Adipose tissue (tissue), 3 donors: Measurements from ENCODE around the gene DUOXA1. TPM values are rescaled to one million over a fixed set of nuclear protein-coding genes. Genes with fewer than 3 reads are reported as not detected.
A peak's percentile ranks its signal among the peaks of the same experiment; 100 is the strongest.

Experiments used
- H3K27ac ChIP-seq: one replicate; pipeline ENCODE4 v1.5.1; 2013; ENCODE audit warnings: low read depth, low read length
- WGBS, 3 donors: extraction: QIAGEN DNeasy Blood & Tissue Kit; methylation state at CpG; one replicate each; pipeline ENCODE4 v1.1.7; 2013; 5-methylcytosine and 5-hydroxymethylcytosine counted together
- polyA plus RNA-seq, 3 donors: library from polyadenylated mRNA; stranded (reverse); fragments of 200-250 nt; gene quantifications; one replicate each; pipeline ENCODE4 v1.2.3, GENCODE V29; 2013
- donor health status: healthy with polysubstance abuse.
- donor health status: Bipolar disorder and iron deficiency.
- donor health status: healthy.

DUOXA1 gene, protein sequence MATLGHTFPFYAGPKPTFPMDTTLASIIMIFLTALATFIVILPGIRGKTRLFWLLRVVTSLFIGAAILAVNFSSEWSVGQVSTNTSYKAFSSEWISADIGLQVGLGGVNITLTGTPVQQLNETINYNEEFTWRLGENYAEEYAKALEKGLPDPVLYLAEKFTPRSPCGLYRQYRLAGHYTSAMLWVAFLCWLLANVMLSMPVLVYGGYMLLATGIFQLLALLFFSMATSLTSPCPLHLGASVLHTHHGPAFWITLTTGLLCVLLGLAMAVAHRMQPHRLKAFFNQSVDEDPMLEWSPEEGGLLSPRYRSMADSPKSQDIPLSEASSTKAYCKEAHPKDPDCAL
- 1 to 10 TPM in 1 of 3 donors, under 1 TPM in 2; 0.14 to 3.3 (median 0.90) TPM for polyA plus RNA-seq

DNA sequence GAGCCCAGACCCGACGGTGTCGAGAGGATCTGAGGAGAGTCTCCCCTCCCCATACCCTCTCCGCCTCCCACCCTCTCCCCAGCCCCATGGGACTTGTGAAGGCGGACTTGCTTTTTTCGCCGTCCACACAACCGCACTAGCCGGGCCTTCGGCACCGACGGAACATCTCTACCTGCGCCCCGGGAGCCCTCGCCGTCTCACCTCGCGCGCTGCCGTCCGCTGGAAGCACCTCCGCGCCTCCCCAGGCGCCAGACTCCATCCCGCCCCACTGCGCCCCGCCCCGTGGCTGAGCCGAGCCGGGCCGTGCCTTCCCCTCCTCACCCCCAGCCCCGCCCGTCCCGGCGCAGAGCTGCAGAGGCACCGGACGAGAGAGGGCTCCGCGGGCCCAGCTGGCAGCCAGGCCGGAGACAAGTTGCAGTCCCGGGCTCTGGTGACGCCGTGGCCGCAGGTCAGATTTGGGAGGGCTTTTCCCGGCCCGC lies at the start of gene DUOXA1, which contains the start of gene DUOX1:
Gene DUOXA1 (minus strand): TSS at position 229 of the 479 bp plus-strand sequence. CDS start 6,865 bp downstream, outside the sequence.
Gene DUOX1 (plus strand): TSS at position 344 of the 479 bp plus-strand sequence. CDS start 1,973 bp downstream, outside the sequence.
- H3K27ac ChIP-seq, result no peak within 1 kb of the TSS
- WGBS, 3 donors, result 3 to 14% (median 3%) methylated on average over 42 to 46 of the region's 46 CpGs

DNA sequence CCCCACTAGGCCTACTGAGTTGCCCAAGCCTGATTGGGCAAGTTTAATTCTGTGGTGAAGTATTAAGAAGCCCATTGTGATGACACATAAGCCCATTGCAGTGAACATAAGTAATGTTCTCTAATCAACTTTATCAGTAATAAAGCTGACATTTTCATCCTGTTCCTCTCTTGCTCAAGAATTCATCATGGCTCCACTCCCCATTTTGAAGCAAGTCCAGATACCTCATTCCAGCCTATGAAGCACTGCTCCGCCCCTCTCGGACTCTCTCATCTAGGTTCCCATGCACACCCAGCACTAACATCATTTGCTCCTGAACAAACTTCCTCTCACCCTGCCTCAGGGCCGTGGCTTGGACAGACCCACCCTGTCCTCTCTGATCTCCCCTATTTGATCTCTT lies 47.6 kb upstream of the DUOXA1 start:
- H3K27ac ChIP-seq, result no peak overlapping the region
- 88 to 96% (median 91%) methylated on average over 3 of the region's 3 CpGs for WGBS, 3 donors

DNA sequence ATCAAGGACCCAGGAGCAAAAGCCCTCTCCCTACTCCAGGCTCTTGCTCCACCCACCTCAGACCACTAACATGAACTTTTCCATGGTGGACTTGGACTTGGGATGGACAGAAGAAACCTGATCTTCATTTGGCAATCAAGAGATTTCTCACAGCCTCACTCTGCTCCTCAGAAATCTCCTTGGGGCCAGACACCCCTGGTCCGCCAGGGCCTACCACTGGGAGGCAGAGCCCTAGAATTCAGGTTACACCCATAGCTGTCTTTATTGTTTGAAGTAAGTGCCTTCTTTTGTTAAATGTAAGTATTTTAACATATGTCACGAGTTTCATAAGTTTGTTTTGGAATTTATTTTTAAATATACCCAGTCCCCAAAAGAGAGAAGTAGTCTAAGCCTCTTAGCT lies 44.9 kb upstream of the DUOXA1 start:
- no peak overlapping the region for H3K27ac ChIP-seq
- 90 to 96% (median 92%) methylated on average over 2 of the region's 2 CpGs for WGBS, 3 donors

DNA sequence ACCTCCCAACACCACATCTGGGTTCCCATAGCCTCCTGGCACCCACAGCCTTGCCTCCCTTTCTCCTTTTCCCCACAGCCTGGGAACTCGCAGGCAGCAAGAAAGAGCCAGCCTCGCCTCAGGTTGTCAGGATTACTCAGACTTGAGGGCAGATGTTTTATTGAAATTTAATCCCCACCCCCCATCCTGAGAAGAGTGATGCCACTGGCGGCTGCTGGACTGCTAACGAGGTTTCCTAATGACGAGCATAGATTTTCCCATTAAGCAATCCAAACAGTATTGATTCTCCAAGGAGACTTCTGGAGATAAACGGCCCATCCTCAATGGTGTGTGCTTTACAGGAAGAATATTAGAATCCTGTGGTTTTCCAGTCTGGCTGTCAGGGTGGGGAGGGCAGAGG lies 44.4 kb upstream of the DUOXA1 start:
- H3K27ac ChIP-seq, result no peak overlapping the region
- 81 to 87% (median 85%) methylated on average over 6 of the region's 6 CpGs for WGBS, 3 donors

DNA sequence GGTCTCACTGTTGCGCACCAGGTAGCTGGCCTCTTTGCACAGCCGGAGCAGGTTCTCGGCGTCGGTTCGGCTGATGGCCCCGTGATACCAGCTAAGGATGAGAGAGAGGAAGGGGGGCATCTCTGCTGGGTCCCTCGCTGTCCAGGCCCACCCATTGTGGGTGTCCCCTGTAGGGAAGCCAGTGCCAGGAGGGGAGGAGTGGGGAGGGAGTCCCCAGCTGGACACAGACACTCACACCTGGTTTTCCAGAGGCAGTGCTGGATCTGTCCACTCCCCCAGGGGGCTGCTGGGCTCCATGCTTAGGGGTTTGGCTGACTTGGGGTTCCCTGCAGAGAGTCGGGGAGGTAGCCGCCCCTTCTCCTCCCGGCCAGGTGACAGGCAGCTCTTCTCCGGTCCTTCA lies 42.2 kb upstream of the DUOXA1 start:
- no peak overlapping the region for H3K27ac ChIP-seq
- 95 to 97% (median 96%) methylated on average over 12 of the region's 12 CpGs for WGBS, 3 donors

DNA sequence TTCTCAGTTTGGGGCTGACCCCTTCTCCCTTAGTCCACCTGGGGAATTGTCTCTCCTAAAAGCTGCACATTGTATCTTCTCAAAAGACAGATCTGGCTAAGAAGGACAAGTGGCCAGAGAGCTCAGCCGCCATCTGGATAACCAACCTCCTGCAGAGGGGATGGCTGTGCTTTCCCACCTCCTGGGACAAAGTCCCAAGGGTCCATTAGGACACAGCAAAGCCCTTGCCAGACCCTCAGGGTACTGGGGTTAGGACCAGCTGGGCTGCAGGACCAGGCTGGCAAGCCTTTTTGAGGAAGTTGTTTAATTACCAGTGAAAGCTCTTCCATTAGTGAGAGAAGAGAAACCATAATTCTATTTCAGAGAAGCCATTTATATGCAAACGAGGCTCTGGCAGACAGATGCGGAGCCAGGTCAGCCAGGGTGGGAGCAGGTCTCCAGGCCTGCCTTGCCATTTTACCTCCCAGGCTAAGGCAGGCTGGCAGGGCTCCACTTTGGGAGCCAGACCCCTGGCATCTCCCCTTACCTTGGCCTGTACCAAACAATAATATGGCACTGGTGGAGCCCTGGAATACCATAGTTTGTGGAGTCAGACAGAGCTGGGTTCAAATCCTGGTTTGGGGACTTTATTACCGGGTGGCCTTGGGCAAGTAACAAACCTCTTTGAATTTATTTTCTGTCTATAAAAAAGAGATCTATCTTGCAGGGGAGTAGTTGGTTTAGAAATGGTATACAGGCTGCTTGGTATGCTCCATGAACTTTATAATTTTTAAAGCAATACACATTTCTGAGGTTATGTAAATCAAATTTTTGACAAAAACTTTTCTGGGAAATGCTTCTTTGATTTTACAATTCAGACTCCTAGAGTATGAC lies 40.2 kb upstream of the DUOXA1 start:
- H3K27ac ChIP-seq, result no peak overlapping the region

DNA sequence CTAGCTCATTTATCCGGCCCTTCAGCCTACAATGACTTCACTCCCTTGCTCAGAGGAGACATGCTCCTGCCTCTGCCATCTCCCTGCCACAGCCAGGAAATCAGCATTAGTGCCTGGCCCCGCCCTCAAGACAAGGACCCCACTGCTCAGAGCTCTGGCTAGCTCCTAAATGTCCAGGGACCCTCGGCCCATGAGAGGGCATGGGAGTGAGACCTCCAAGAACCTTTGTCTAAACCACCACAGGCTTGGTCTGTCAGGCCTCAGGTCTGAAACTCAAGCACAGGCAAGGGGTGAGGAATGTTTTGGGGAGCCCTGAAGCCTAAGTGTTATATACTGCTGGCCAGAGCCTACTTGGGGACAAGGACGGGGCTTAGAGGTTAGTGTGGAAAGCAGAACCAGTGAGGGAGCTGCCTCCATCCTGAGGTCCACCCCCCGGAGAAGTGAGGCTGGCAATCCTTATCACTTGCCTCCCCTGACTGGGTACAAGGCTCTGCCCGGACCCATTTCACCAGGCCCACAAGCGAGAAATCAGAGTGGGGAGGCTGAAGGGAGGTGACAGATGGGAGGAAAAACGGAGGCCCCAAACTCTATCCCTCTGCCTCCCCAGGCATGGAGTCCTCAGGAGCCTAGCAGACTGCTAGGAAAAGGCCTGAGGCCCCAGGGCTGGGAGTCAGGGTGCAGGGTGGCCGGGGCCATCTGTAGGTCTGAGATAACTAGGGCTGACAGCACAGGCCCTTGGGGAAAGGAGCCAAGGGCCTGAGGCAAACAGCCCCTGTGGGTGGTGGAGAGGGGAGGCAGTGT lies 39.3 kb upstream of the DUOXA1 start:
- H3K27ac ChIP-seq, result no peak overlapping the region
- WGBS, 3 donors, result 86 to 90% (median 87%) methylated on average over 9 of the region's 9 CpGs

More for the DNA sequence above, 40.2 kb upstream of the DUOXA1 start:
- 57 to 86% (median 75%) methylated on average over 4 of the region's 4 CpGs for WGBS, 3 donors

DNA sequence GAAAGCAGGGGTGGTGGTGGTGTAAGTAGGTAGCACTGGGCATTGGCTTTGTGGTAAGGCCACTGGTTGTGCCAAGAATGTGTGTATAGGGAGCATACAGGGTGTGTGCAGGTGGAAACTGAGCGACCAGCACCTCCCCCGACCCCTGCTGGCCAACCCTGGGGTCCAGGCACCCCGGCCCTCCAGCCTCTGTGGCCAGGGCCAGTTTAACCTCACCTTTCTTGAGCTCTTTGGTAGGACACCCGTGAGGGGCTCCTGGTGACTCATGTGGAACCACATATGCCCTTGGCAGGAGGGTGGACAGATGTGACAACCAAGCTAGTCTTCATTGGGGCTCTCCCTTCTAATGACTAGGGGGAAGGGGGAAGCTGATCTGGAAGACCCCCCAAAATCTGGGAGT lies 38.6 kb upstream of the DUOXA1 start:
- no peak overlapping the region for H3K27ac ChIP-seq

DNA sequence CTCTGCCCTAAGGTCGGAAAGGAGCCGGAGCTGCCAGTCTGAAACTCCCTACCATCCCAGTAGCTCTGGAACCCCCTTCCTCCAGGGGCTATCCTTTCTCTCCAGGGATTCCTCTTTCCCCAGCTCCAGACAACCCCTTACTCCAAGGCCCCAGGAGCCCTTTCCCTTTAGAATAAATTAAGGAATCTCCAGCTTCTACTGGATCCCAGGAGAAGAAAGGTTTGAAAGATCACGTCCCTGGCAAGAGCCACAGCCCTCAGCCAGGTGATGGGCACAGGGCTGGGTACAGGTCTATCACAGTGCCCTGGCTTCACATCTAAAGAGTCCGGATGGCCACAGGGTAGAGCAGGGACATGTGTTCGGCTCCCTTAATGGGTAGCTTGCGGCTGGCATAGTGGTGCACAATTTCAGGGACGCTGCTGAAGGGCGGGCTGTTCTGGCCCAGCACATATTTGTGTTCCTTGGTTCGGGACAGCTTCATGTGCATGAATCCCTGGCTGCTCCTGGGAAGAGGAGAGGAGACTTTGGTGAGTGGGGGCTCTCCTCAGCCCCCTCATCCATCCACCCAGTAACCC lies 38.0 kb upstream of the DUOXA1 start:
- WGBS, 3 donors, result 68 to 76% (median 72%) methylated on average over 7 to 9 of the region's 9 CpGs
- H3K27ac ChIP-seq, result no peak overlapping the region

More for the DNA sequence above, 38.6 kb upstream of the DUOXA1 start:
- WGBS, 3 donors, result 97 to 98% (median 98%) methylated on average over 4 of the region's 4 CpGs

DNA sequence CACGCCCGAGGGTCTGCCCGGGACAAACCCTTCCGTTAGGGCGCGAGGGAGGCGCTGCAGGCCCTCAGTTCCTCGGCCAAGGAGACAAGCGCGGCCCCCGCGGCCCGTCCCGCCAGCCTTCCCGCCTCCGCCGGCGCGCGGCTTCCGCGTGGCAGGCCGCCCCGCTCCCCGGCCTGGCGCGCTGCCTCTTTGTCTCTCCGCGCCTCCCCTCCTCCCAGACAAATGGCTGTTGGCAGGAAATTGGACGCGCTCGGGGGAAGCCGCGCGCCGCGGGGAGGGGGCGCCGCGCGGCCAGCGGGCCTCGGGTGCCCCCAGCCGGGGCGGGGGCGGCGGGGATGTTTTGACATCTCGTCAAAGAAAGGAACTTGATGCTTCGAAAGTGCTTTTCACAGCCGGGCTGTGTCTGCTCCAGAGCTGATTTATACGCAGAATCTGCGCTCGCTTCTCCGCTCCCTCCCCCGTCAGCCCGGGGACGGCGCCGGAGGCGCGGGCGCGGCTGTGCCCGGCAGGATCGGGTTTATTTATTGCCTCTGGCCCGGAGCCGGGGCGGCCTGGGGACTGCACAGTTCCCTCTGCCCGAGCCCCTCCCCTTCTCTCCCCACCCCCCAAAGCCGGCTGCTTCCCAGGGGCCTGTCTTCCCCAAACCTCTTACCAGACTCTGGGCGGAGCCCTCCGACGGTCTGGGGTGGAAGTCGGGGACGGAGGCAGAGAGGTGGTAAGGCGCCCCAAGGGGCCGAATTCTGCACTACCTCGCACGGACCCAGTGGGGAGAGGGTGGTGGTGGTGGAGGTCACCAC lies 37.4 kb upstream of the DUOXA1 start:
- WGBS, 3 donors, result 0 to 1% (median 1%) methylated on average over 49 to 79 of the region's 79 CpGs
- peak overlapping the region; percentile 93 for H3K27ac ChIP-seq

DNA sequence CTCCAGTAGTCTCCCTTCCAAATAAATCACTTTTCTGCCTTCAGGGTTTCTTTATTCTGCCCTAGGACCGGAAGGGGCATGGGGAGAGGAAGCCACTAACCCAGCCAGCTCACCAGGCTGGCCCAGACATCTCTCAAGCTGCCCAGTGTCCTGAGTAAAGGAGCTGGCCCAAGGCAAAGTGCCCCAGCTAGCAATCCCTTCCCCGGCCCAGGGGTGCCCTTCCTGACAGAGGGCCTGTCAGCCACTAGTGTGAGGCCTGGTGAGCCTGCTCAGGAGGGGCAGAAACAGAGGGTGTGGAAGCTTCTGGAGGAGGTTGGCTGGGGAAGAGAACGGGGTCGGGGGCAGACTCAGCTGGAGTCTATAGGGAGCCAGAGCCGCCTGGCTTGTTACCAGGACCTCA lies 35.9 kb upstream of the DUOXA1 start:
- H3K27ac ChIP-seq, result no peak overlapping the region
- 73 to 88% (median 76%) methylated on average over 4 to 5 of the region's 5 CpGs for WGBS, 3 donors

DNA sequence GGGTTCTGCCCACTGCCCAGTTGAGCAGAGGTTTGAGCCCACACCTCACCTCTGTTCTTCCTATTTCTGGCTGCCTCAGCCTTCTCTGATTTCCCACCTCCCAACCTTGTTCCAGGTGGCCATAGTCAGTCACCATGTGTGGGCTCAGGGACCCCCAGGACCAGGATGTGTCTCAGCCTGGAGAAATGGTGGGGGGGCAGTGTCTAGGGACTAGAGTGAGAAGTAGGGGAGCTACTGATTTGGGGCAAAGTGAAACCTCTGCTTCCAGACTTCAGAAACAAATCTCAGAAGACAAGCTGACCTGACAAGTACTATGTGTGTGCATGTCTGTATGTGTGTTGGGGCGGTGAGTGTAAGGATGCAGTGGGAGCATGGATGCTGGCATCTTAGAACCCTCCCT lies 35.2 kb upstream of the DUOXA1 start:
- WGBS, 3 donors, result 90 to 100% (median 100%) methylated on average over 1 of the region's 1 CpG
- no peak overlapping the region for H3K27ac ChIP-seq

DNA sequence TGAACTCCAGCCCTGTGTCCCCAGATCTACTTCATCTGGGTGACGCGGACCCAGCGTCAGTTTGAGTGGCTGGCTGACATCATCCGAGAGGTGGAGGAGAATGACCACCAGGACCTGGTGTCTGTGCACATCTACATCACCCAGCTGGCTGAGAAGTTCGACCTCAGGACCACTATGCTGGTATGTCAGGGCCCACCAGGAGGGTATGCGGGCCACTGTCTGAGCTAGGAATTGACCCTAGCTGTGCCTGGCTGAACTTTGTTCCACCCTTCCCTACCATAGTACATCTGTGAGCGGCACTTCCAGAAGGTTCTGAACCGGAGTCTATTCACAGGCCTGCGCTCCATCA lies 33.8 kb upstream of the DUOXA1 start:
- H3K27ac ChIP-seq, result no peak overlapping the region
- WGBS, 3 donors, result 69 to 87% (median 82%) methylated on average over 9 of the region's 9 CpGs

DNA sequence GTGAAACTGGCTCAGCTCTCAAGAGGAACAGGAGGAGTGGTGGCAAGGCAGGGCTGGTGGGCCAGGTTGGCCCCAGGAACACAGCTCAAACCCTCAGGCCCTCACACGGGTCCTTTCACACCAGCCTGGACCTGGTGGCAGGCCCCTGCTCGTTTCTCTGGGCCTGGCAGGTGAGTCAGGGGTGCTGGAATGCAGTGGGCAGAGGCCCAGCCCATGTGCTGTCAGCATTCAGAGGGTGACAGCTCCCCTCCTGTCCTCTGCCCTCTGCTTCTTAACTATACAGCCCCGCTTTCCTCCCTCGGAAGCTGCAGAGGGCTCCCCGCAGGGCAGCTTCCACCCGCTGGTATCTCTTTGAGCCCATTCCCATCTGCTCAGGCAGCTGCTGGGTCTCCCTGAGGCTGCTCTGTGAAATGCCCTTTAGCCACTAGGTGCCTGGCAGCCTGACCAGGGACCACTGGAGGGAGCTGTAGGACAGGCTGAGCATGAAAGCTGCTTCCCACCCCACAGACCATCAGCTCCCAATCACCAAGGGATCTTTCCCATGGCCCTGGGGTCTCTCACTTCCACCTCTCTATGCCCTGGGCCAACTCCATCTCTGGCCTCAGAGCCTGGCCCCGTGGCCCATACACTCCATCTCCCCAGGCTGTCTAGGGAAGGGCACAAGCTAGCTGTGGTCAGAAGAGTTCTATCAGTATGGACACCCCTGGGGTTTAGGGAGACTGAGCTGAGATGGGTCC lies 33.3 kb upstream of the DUOXA1 start:
- WGBS, 3 donors, result 5 to 13% (median 6%) methylated on average over 7 of the region's 7 CpGs
- no peak overlapping the region for H3K27ac ChIP-seq

DNA sequence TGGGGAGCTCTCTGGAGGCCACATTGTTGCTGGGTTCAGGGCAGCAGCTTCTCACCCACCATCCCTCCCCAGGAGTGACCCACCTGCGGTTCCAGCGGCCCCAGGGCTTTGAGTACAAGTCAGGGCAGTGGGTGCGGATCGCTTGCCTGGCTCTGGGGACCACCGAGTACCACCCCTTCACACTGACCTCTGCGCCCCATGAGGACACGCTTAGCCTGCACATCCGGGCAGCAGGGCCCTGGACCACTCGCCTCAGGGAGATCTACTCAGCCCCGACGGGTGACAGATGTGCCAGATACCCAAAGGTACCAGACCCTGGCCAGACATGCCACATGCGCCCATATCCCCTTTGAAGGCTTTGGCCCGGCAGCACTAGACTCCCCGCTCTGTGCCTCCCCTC lies 32.0 kb upstream of the DUOXA1 start:
- no peak overlapping the region for H3K27ac ChIP-seq
- WGBS, 3 donors, result 92 to 93% (median 93%) methylated on average over 12 to 14 of the region's 14 CpGs

DNA sequence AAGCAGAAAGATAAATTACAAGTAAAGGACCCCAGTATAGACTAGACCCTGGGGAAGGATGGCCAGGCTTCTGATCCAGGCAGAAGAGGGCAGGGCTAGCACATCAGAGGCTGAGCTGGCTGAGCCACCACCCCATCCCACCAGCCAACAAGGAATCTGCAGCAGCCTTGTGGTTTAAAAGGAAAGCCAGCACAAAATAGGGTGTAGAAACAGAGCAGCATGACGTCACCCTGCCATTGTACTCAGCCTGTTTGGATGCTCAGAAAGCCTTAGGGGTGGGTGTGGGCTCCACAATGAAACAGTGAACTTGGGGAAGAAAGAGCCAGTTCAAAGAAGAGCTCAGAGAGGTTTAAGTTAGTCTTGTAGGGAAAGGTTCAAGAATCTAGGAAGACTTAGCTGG lies 28.3 kb upstream of the DUOXA1 start:
- WGBS, 3 donors, result 46 to 87% (median 48%) methylated on average over 1 of the region's 1 CpG
- no peak overlapping the region for H3K27ac ChIP-seq
